T-helper 22 cell (primary cell): ENCODE measurements around the gene CMTM4.
A peak's percentile ranks its signal among the peaks of the same experiment; 100 is the strongest.
"Not testable (repeated sequence)": the region's sequence is repeated elsewhere in the genome, so short reads cannot be mapped to it uniquely, and the experiment has no call there.

Source experiments
- DNase-seq: peaks from one replicate; pipeline ENCODE4 v3.0.0-alpha.2; 2020; ENCODE audit warnings: low read depth

Gene CMTM4

DNA sequence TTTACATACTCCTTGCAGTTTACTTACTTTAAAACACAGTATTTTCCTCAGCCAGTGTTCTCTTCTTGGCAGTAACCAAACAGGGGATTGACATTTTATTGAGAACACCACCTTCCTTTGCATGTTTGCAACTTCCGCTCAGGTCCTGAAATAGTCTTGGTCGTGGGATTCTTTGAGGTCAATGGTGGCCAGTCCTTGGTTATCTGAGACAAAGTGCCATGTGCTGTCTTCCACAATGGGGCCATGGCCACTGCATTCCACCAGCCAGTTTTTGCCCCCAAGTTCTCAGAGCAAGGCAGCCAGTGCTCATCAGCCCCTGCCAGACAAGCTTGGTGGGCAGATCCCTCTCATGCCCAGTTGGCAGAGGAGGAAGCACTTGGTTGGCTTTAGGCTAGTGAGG, 22.9 kb downstream of the CMTM4 start:
- DNase-seq = no peak

DNA sequence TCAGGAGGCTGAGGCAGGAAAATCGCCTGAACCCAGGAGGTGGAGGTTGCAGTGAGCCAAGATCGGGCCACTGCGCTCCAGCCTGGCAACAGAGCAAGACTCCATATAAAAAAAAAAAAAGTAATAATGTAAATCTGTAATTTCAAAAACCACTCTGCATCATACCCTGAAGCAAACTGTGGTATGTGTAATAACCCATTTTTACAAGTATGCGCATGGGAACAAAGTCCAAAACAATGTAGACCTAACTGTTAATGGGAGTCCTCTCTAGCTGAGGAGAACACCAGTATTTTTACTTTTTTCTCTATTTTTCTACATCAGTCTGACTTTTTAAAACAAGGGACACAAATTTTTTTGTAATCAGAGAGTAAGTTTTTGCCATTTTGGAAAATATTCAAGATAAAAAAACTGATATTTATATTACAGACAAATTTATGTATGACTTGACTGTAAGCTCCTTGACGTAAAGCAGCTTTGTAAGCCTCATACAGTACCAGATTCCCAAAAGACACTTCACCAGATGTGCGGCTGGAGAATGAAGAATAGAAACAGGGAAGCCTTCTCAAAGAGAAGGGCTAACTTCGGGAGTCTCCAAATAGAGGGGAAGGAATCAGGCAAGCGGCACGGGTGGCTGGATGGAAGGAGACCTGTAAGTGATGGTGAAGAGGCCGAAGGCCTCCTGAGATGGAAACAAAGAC, 25.7 kb downstream of the CMTM4 start:
- DNase-seq = no peak

DNA sequence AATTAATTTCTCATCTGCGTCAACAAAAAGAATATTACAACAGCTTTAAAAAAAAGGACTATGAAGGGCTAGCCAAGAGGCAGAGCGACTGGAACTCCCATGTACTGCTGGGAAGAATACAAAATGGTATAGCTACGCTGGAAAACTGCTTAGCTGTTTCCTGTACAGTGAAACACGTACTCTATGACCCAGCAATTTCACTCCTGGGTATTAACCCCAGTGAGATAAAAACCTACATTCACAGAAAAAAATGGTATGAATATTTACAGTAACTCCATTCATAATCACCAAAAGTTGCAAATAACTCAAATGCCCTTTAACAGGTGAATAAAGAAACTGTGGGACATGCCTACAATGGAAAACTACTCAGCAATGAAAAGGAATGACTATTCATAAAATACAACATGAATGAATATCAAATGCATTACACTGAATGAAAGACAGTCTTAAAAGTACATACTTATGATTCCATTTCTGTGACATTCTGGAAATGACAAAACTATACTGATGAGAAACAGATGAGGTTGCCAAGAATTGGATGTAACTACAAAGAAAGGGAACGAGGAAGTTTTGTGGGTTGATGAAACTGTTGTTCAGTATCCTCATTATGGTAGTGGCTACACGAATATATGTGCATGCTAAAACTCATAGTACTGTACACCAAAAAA, 27.6 kb downstream of the CMTM4 start:
- no peak for DNase-seq

DNA sequence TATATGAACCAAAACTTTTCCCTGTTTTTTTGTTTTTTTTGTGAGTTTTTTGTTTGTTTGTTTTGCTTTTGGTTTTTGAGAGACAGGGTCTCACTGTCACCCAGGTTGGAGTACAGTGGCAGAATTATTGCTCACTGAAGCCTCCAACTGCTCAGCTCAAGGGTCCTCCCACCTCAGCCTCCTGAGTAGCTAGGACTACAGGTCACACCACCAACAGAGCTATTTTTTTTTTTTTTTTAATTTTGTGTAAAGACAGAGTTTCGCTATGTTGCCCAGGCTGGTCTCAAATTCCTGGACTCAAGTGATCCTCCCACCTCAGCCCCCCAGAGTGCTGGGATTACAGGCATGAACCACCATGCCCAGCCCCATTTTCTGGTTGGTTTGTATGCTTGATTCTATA, 28.6 kb downstream of the CMTM4 start:
- no peak for DNase-seq

DNA sequence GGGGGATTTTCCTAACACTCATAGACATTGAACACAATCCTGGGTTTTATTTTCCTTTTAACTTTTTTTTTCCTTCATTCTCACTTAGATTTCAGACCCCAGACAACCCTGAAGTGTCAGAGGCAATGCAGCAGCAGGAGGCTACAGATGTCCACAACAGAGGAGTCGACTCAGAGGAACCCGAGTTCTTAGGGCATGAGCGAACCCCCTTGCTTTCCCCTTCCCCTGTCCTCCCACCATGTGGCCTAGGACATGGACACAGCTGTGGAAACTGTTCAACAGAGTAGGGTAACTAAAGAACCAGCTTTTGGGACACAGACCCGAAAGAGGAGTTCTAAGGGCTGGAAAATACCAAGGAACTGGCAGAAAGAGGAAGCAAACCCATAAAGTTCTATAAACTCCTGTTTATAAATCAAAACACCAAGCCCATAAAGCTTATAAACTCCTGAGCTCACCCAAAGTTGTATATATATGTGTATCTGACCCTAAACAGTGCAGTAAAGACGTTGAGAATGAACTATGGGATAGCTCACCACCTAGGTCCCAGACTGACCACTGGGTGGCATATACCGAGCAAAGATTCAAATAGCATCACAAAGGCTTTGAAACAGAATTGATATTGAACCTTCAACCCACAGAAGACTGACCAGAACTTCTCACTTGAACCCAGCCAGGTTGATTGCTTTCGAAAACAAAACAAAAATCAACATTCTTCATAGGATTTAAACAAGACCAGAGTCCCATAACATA, 33.9 kb downstream of the CMTM4 start:
- no peak for DNase-seq

DNA sequence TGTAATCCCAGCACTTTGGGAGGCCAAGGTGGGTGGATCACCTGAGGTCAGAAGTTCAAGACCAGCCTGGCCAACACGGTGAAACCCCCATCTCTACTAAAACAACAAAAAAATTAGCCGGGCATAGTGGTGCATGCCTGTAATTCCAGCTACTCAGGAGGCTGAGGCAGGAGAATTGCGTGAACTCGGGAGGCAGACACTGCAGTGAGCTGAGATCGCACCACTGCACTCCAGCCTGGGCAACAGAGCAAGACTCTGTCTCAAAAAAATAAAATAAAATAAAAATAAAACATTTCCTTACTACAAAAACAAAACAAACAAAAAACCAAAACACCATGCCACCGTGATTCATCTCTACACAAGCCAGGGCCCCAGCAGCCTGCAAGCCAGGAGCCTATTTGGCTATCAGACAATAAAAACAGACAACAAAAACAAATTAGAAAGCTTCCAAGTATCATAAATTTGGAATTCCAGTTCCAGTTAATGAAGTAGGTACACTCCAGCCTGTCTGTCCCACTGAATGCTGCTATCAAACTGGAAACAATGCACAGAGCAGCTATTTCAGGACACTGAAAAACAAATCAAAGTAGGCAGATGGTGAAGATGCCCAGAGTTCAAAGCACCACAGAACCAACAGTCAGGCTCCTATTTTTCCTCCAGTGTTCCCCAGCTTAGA, 34.7 kb downstream of the CMTM4 start:
- not testable (repeated sequence) for DNase-seq

DNA sequence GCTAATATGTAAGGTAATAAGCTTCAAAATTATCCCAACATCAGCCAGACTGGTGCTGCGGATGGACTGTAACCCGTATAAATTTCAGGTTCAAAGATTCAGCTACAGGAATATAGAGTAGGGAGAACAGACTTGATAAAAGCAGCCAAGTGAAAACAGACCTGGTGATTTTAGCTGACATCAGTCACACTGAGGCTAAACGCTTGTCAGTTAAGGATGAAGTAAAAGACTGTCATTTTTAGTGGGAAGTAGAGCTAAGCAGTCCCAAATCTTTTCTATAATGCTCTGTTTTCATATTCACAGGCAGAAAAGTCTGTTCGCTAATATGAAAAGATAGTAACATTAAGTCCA, 35.4 kb downstream of the CMTM4 start:
- no peak for DNase-seq

DNA sequence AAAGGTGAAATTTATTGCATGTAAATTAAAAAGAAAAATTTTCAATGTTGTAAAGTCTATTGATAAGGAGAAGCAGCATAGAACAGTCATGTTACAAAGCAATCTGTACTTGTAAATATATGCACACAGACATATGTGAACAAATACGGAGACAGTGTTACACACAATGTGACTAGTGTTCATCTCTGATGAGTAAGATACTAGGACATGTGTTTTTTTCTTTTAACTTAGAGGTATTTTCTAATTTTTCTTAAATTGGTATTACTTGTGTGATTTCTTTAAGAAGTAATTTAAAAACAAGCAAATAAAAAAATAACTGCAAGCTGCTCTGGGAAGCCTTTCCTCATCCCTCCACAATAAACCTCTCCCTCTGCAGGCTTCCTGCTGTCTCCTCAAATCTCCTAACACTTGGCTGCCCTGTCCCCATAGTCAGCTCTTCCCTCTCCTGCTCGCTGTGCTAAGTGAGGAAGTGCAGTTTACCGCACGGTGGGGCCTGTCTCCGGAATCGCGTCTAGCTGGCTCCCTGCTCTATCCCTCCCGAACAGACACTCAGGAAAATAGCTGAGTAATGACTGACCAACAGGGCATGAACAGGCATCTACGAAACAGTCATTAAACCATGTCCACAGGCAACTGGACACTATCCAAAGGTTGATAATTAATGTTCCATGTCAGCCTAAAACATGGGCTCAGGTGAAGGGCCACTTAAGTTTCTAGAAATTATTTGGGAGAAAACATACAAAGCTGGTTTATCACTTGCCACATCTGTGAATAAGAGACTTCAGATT, 35.9 kb downstream of the CMTM4 start:
- no peak for DNase-seq

DNA sequence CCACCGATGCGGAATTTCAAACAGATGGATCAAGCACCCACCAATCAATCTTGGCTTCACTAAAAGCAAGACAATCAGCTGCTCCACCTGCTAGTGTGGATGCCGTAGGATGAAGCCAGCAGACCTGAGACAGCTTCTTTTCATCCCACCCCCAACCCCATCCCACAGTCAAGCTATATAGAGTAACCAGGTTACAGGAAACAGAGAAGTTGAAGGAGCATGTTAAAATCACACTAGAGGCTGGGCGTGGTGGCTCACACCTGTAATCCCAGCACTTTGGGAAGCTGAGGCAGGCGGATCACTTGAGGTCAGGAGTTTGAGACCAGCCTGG, 37.7 kb downstream of the CMTM4 start:
- no peak for DNase-seq

DNA sequence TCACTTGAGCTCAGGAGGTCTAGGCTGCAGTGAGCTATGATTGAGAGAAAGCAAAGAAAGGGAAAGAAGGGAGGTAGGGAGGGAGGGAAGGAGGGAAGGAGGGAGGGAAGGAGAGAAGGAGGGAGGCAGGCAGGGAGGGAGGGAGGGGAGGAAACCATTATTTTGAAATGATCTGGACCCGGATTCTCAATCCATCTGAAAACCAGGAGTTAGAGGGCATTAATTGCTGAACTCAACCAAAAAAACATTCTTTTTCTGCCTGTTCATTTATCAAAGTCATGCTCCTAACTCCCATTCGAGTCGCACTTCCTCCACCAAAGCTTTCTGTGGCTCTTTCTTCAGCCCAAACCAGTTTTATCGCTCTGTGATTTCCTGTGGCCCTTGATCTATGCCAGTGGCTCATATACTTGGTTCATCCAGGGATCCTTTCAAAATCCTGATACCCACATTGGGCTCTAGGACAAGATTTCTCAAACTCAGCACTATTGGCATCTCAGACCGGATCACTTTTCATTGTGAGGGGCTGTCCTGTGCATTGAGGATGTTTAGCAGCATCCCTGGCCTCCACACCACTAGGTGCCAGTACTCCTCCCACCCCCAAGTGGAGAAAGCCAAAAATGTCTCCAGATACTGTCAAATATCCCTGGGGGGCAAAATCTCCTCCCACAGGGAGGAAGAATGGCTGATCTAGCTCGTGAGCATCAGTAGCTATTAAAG, 38.2 kb downstream of the CMTM4 start:
- no peak for DNase-seq

DNA sequence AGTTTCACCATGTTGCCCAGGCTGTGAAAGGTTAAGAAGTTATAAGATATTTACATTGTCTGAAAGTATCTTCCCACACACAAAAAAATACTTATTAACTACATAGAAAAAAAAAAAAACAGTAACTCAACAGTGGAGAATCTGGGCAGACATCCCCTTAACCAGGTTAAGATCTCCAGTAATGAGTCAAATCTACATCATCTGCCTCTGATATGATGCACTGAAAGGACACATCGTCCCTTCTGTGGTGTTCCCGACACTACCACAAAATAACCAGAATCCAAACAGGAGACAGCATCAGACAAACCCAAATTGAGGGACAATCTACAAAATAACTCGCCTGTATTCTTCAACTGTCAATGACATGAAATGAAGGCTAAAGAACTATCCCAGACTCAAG, 40.0 kb downstream of the CMTM4 start:
- no peak for DNase-seq

DNA sequence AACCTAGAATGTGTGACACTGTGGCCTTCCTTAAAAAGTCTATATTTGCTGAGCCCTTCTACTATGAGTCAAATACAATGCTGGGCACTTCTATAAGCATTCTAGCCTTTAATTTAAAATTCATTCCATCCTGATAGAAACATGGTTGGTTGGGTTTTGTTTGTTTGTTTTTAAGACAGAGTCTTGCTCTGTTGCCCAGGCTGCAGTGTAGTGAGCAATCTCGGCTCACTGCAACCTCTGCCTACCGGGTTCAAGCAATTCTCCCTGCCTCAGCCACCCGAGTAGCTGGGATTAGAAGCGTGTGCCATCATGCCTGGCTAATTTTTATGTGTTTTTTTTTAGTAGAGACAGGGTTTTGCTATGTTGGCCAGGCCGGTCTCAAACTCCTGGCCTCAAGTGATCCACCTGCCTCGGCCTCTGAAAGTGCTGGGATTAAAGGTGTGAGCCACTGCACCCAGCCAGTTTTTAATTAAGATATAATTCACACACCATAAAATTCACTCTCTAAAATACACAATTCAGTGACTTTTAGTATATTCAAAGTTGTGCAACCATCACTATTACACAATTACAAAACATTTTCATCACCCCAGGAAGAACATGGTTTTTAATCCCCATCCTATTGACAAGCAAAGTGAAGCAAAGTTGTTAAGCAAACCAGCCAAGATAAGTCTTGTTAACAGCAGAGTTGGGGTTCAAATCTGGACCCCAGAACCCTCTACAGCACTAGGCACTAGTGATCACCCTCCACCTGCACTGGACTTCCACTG, 42.8 kb downstream of the CMTM4 start:
- no peak for DNase-seq

DNA sequence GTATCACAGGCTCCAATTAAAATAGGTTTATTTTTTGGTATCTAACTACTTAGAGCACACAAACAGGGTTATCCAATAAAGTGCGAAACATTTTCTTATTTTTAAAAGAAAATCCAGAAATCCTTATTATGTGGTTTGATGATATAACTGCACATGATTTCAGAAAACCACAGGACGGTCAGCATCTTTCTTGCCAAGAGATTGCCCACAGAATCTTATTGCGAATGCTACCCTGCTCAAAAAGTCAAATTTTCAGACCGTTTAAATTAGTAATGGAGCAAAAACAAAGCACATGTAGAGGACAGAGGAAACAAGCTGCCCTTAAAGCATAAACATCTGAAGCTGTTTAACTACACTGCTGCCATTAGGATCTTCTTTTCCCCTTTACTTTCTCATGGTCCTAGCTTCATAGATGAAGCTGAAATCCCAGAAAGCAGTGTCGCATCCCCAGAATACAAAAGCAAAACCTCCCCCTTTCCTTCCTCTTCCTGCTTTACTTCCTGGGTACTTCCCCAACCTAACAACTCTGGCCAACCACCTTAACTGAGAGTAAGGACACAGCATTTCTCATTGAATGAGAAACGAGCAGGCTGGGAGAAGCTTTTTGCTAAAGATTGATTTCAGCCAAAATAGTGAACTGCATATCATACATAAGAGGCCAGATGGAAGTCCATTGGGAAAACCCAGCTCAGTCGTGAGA, 43.7 kb downstream of the CMTM4 start:
- DNase-seq = no peak

DNA sequence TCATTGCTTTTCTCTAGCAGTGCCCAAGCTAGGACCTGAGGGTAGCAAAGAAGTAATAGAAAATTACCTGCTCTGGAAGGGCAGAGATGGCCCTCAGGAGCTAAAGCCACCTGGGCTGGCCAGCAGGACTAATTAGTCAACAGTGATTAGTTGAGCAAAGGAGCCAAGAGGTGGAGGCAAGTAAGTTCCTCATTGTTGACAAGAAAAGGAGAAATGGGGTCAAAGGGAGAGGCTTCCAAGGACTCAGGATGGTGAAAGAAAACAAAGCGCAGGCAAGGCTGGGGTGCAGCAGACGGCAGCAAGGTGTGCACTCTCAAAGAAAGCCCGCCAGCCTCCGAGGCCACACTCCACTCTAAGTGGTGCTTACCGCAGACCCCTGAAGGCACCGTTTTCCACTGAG, 44.6 kb downstream of the CMTM4 start:
- no peak for DNase-seq

DNA sequence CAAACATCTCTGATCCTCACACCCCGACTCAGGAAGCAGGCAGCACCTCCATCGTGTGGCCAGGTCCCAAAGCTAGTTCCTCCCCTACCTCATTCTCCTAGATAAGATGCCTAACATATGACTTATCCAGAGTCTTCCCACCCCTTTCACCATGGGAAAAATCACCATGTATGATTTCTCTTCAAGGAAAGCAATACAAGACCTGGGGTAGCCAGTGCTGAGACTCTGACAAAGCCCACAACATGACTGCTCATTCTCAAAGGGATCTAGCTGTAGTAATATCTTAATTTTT, 45.1 kb downstream of the CMTM4 start:
- no peak for DNase-seq

DNA sequence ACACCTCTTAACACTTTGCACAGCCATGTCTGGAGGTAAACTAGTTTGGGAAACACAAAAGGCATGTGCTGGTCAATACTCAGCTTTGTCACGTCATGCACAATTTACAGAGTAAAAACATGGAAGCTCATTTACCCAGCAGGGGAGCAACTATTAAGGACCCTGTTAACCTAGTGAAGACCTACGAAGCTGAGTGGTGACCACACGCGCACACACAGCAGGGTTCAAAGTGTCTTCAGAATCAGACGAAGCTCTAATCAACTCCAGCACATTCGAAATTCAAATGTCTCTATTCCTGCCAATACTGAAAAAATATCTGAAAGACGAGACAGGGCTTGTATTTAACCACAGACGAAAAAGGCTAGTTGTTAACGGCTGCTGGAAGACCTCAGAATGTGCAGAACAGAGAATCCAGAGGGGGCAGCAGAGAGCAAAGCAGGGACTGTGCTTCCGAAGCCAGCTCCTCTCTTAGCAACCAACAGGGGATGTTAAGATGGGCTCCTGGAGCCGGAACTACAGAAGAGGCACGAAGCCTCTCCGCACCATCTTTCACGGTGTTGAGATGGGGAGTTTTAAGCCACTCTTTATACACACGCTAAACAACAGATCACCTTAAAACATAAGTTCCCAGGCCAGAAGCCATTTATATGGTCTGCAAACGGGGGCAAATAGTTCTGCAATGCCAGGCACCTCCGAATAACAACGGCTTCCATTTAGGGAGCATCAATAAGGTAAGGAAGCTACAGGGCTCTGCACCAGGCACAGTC, 45.7 kb downstream of the CMTM4 start:
- DNase-seq = peak; percentile 45

DNA sequence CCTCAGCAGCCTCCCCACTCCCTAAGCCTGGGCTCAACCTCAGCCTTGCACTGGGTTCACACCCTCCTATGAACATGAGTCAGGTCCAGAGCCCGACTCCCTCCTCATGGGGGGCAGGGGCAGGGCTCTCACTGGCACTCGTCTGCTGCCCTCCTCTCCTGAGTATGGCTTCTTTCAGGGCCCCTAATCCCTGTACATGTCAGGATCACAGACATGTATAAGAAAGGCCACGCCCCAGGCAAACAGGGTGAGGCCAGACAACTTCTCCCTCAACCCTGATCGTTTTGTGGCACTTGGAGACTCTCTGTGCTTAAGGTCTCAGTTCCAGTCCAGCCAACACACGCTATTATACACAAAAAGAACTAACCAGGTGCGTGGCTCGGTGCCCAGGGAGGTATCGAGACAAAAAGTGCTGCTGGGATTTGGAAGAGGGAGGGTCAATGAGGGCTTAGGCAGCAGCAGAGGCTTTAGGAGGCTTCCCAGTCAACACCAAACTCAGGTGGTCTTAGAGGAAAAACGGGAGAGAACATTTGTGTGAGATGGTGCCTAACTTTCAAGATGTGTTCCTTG, 46.8 kb downstream of the CMTM4 start:
- no peak for DNase-seq

DNA sequence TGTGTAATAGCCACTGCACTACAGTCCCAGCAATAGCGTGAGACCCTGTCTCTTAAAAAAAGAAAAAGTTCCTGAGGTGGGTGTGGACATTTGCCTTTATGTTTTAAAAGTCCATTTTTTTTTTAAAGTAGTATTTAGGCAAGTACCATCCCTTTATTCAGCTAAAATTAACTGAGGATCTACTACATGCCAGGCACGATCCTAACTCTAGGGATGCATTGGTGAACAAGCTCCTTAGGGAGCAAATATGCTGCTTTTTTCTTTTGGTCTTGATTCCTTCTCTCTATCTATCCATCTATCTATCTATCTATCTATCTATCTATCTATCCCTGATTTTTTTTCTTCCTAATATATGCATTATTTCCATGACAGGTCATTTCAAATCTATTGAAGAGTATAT, 47.4 kb downstream of the CMTM4 start:
- no peak for DNase-seq

DNA sequence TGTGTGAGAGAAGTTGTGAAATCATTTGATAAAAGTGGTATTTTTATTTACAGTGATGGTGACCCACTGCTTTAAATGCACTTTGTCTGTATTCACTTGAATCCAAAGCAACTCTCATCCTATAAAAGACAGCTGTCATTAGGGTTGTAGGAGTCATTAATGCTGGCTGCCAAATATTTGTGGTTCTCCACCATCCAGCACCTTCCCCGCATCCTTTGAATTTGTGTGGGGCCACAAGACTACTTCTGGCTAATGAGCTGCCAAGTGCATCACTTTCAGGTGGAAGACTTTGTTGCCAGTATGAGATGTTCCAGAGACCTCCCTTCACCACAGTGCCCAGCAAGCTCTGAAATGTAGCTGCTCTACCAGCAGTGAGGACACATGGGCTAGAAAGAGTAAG, 48.7 kb downstream of the CMTM4 start:
- no peak for DNase-seq
